HepG2 (cell line): ENCODE results near the gene USP25. TPM values are rescaled to one million over a fixed set of nuclear protein-coding genes. Genes with fewer than 3 reads are reported as not detected.

Source experiments
- ATAC-seq: fragments of 200-7000 bp; cut with Tn5 transposase; 3 replicates; pipeline ENCODE4 v1.9.1; 2020; ENCODE audit warnings: mild to moderate bottlenecking, moderate library complexity
- BruUV-seq: library from RNA; stranded (reverse); fragments of 400-500 nt; replicated peaks from 2 replicates; lab custom pipeline; 2021; lab: Mats Ljungman, UMichigan
- CTCF ChIA-PET: fragments of 300-600 bp; formaldehyde crosslinking; extraction: SDS; loops from one replicate; lab custom pipeline; 2021; ENCODE audit warnings: low total read pairs, inconsistent platforms, low intra/inter-chr PET ratio; lab: Yijun Ruan, JAX
- POLR2A ChIA-PET: fragments of 350-600 bp; sonication (Branson Sonifier 250); formaldehyde crosslinking; loops from one replicate; lab custom pipeline; 2020; ENCODE audit warnings: antibody characterized with exemption, inconsistent platforms; lab: Yijun Ruan, JAX
- DNase-seq: peaks from one replicate; pipeline ENCODE4 v3.0.0-alpha.2; 2015; ENCODE audit warnings: low spot score
- FAIRE-seq: peaks from 3 replicates; lab custom pipeline; 2011; peaks lifted over from hg19 to GRCh38; lab: Jason Lieb, UNC
- H2AFZ ChIP-seq: one replicate; pipeline ENCODE4 v1.6.1; 2011; ENCODE audit warnings: low read length, inconsistent platforms
- H3K27ac ChIP-seq: fragments of 300-600 bp; 3 replicates; pipeline ENCODE4 v1.8.0; 2011; ENCODE audit warnings: mixed run types, mild to moderate bottlenecking, mixed read lengths, low read length, inconsistent platforms; ENCODE audit not compliant: insufficient read depth; ENCODE audit errors: extremely low read length
- H3K27me3 ChIP-seq, 2 experiments: fragments of 200-600 bp in 1 of 2; 2 replicates in 1 of 2; 3 replicates in 1 of 2; pipeline versions ENCODE4 v1.6.0 to v1.8.0; 2011; ENCODE audit warnings: low read length in 2 of 2, mild to moderate bottlenecking in 2 of 2, moderate library complexity in 2 of 2, inconsistent platforms in 1 of 2; ENCODE audit not compliant: insufficient read depth in 2 of 2, control insufficient read depth in 1 of 2
- H3K36me3 ChIP-seq, 2 experiments: fragments of 200-600 bp in 1 of 2; replicated peaks in 1 of 2; 2 replicates in 1 of 2; 3 replicates in 1 of 2; pipeline versions ENCODE4 v1.5.1 to v1.8.0; 2011; ENCODE audit warnings: low read length in 2 of 2, inconsistent platforms in 1 of 2; ENCODE audit not compliant: insufficient read depth in 2 of 2, control insufficient read depth in 1 of 2
- H3K4me1 ChIP-seq: 2 replicates; pipeline ENCODE4 v1.5.1; 2012; ENCODE audit warnings: low read length, inconsistent platforms; ENCODE audit not compliant: insufficient read depth
- H3K4me2 ChIP-seq: 2 replicates; pipeline ENCODE4 v1.6.0; 2011; ENCODE audit warnings: low read depth, low read length, inconsistent platforms
- H3K4me3 ChIP-seq, 3 experiments: fragments of 200-600 bp in 1 of 3; sonication (generic), shearing (Covaris generic) in 1 of 3; replicated peaks in 1 of 3; 2 replicates each; pipeline ENCODE4 v1.5.1; 2011 to 2016; ENCODE audit warnings: low read length in 3 of 3, inconsistent platforms in 2 of 3, low read depth in 2 of 3, mild to moderate bottlenecking in 2 of 3, control low read depth in 1 of 3, mixed read lengths in 1 of 3; ENCODE audit not compliant: insufficient read depth in 1 of 3
- H3K79me2 ChIP-seq: one replicate; pipeline ENCODE4 v1.6.1; 2011; ENCODE audit warnings: low read length, inconsistent platforms; ENCODE audit not compliant: insufficient read depth
- H3K9ac ChIP-seq: 2 replicates; pipeline ENCODE4 v1.6.0; 2011; ENCODE audit warnings: mild to moderate bottlenecking, low read depth, low read length, inconsistent platforms; ENCODE audit not compliant: insufficient read depth
- H3K9me3 ChIP-seq: 2 replicates; pipeline ENCODE4 v1.5.1; 2012; ENCODE audit warnings: mild to moderate bottlenecking, low read length
- H4K20me1 ChIP-seq: 2 replicates; pipeline ENCODE4 v1.6.0; 2011; ENCODE audit warnings: inconsistent platforms, mild to moderate bottlenecking, low read length, moderate library complexity; ENCODE audit not compliant: insufficient read depth
- FOXO1 ChIP-seq: sonication (generic); formaldehyde crosslinking; IDR thresholded peaks from 2 replicates; pipeline ENCODE4 v1.4.0; 2020; ENCODE audit warnings: missing genetic modification reagents
- NFE2 ChIP-seq: sonication (generic); formaldehyde crosslinking; IDR thresholded peaks from 2 replicates; pipeline ENCODE4 v1.4.0; 2020; ENCODE audit warnings: missing genetic modification reagents
- NFIC ChIP-seq: IDR thresholded peaks from 2 replicates; pipeline ENCODE4 v1.6.1; 2012; ENCODE audit warnings: mild to moderate bottlenecking, low read length, inconsistent platforms
- PRPF4 ChIP-seq: fragments of 200-400 bp; formaldehyde crosslinking; IDR thresholded peaks from 2 replicates; pipeline ENCODE4 v1.6.1; 2016; ENCODE audit warnings: low read length, low read depth; ENCODE audit not compliant: poor library complexity, severe bottlenecking
- SKI ChIP-seq: fragments of 450-650 bp; IDR thresholded peaks from one replicate; pipeline ENCODE4 v1.6.1; 2018; ENCODE audit warnings: mild to moderate bottlenecking; ENCODE audit not compliant: partially characterized antibody
- SNRNP70 ChIP-seq: fragments of 200-400 bp; formaldehyde crosslinking; IDR thresholded peaks from 2 replicates; pipeline ENCODE4 v1.6.1; 2017; ENCODE audit warnings: mild to moderate bottlenecking, low read depth, low read length, moderate library complexity
- SP2 ChIP-seq: sonication (generic); formaldehyde crosslinking; IDR thresholded peaks from 2 replicates; pipeline ENCODE4 v1.5.1; 2020; ENCODE audit warnings: mild to moderate bottlenecking, missing genetic modification reagents
- SRSF4 ChIP-seq: fragments of 200-400 bp; formaldehyde crosslinking; IDR thresholded peaks from one replicate; pipeline ENCODE4 v1.6.1; 2018; ENCODE audit warnings: mild to moderate bottlenecking, low read depth, low read length, moderate library complexity; ENCODE audit not compliant: poor library complexity, severe bottlenecking
- STAG1 ChIP-seq: sonication (generic); formaldehyde crosslinking; IDR thresholded peaks from 2 replicates; pipeline ENCODE4 v1.4.0; 2020; ENCODE audit warnings: missing genetic modification reagents
- ZIK1 ChIP-seq: sonication (generic); formaldehyde crosslinking; IDR thresholded peaks from 2 replicates; pipeline ENCODE4 v1.5.0; 2020; ENCODE audit warnings: mild to moderate bottlenecking, low read depth, missing genetic modification reagents, borderline replicate concordance
- ZNF136 ChIP-seq: sonication (generic); formaldehyde crosslinking; IDR thresholded peaks from 2 replicates; pipeline ENCODE4 v1.8.1; 2022; ENCODE audit warnings: low read depth, mild to moderate bottlenecking, moderate library complexity, missing genetic modification reagents
- ZNF432 ChIP-seq: sonication (generic); formaldehyde crosslinking; IDR thresholded peaks from 2 replicates; pipeline ENCODE4 v1.5.0; 2020; ENCODE audit warnings: missing genetic modification reagents, mild to moderate bottlenecking, borderline replicate concordance
- ZNF572 ChIP-seq: sonication (generic); formaldehyde crosslinking; IDR thresholded peaks from 2 replicates; pipeline ENCODE4 v1.5.1; 2020; ENCODE audit warnings: mild to moderate bottlenecking, missing genetic modification reagents
- ZNF709 ChIP-seq: sonication (generic); formaldehyde crosslinking; IDR thresholded peaks from 2 replicates; pipeline ENCODE4 v1.5.0; 2020; ENCODE audit warnings: mild to moderate bottlenecking, missing genetic modification reagents
- WGBS: methylation state at CpG from one replicate; pipeline ENCODE4 v1.1.6; 2017; ENCODE audit warnings: low lambda C conversion rate; 5-methylcytosine and 5-hydroxymethylcytosine counted together
- in situ Hi-C: cut with HindIII; loops from 2 replicates; pipeline ENCODE4 v1.10.0; 2017; ENCODE audit warnings: low pct_unique_long_range_greater_than_20kb; ENCODE audit not compliant: extremely low pct_ligation_motif_present
- intact Hi-C: fragments of 100-400 bp; cut with micrococcal nuclease; formaldehyde crosslinking; loops from one replicate; pipeline ENCODE4 v1.10.0; 2022; ENCODE audit not compliant: unreplicated experiment
- polyA plus RNA-seq, 8 experiments: library from polyadenylated mRNA; depleted of rRNA in 3 of 8; stranded (reverse) in 7 of 8; unstranded in 1 of 8; fragments of >200 nt; fragmentation: Illumina TruSeq in 4 of 8; extraction: Trizol in 4 of 8; gene quantifications; 2 replicates each; pipeline versions ENCODE4 v1.2.1 to v1.2.3, GENCODE V29; 2011 to 2016; ENCODE audit warnings: low read depth in 4 of 8, missing spikeins in 1 of 8, mixed read lengths in 1 of 8; ENCODE audit not compliant: insufficient read depth in 1 of 8
- total RNA-seq, 5 experiments: library from RNA; depleted of rRNA; stranded (reverse); fragments of >200 nt; fragmentation: Illumina TruSeq; extraction: Trizol; gene quantifications; 2 replicates each; pipeline ENCODE4 v1.2.3, GENCODE V29; 2016; ENCODE audit warnings: low read depth in 1 of 5

USP25 gene
- total and polyA plus RNA-seq, 2 of the 13 experiments (the other 11 are each of a cell fraction or from before 2014, with no cell fraction given), result 12.4 to 26.3 TPM

GRCh38 chr21:15896501-15896900 lies 166.7 kb downstream of the USP25 start:
- in situ Hi-C loops (loop anchor here (25.0 kb wide), 1 partner anchor 441 kb away; no protein-coding TSS in a partner anchor), intact Hi-C loops (no loop called here)
- DNase-seq, result no peak
- POLR2A ChIA-PET, result no interaction called here
- no peak for FAIRE-seq
- Histone ChIP-seq H3K4me3 (no peak overlapping the region), H3K27ac (no peak overlapping the region), H3K4me1 (no peaks in the 10 kb centered on the region), H3K36me3 (no peaks in the 10 kb centered on the region), H4K20me1 (no peaks in the 10 kb centered on the region), H3K4me2 (no peak overlapping the region), H3K9me3 (no peaks in the 10 kb centered on the region), H3K27me3 (no peaks in the 10 kb centered on the region), H3K9ac (no peak overlapping the region), H3K79me2 (no peaks in the 10 kb centered on the region), H2AFZ (no peak overlapping the region)
- BruUV-seq, result no TSS peak
- peak; percentile 78 for ATAC-seq
- CTCF ChIA-PET, result no interaction called here
- TF ChIP-seq ZNF572 (CRISPR knock-in tag) (no peak), SP2 (CRISPR knock-in tag) (no peak), ZIK1 (CRISPR knock-in tag) (no peak), NFE2 (no peak), FOXO1 (CRISPR knock-in tag) (no peak), SNRNP70 (no peak), PRPF4 (no peak), ZNF432 (CRISPR knock-in tag) (no peak), ZNF709 (CRISPR knock-in tag) (no peak), ZNF136 (CRISPR knock-in tag) (no peak), SKI (no peak), NFIC (no peak), SRSF4 (no peak), STAG1 (no peak)
- 69% methylated on average over 3 of the region's 4 CpGs for WGBS
